ENCODE data around the gene LEPROT. TPM values are rescaled to one million over a fixed set of nuclear protein-coding genes. Genes with fewer than 3 reads are reported as not detected.
A peak's percentile ranks its signal among the peaks of the same experiment; 100 is the strongest.

The LEPROT gene
- total and polyA plus RNA-seq, 8 donors = 16.9 to 45.5 (median 30.3) TPM

- Histone ChIP-seq H3K27ac (no peak overlapping the region), H3K36me3 (no peaks in the 10 kb centered on the region), H3K4me3 (no peak overlapping the region), H3K9me3 (no peaks in the 10 kb centered on the region), H3K4me1 (no peaks in the 10 kb centered on the region), H3K27me3 (no peaks in the 10 kb centered on the region)
- no peak for ATAC-seq
- DNase-seq = no peak
- no peak for FAIRE-seq
- WGBS, 2 donors = 98 to 99% methylated on average over 7 of the region's 7 CpGs
- TF ChIP-seq CTCF (IDR thresholded peaks at IDR 0.05) = no peak
- intact Hi-C loops (cut with DNase I) = no loop called here
These were observed 28.0 kb upstream of the LEPROT start for GRCh38 chr1:65392497-65392896.

GRCh38 chr1:65393347-65393746 lies 27.1 kb upstream of the LEPROT start:
- WGBS, 2 donors = 91 to 98% methylated on average over 2 of the region's 2 CpGs
- H3K4me1 ChIP-seq = no peaks in the 10 kb centered on the region
- no peak overlapping the region for H3K4me3 ChIP-seq
- H3K27me3 ChIP-seq = no peaks in the 10 kb centered on the region
- H3K36me3 ChIP-seq = no peaks in the 10 kb centered on the region
- TF ChIP-seq CTCF (IDR thresholded peaks at IDR 0.05) = no peak
- ATAC-seq (peak in 1 of 4 donors; percentile 25), FAIRE-seq (no peak), DNase-seq (no peak)
- H3K9me3 ChIP-seq = no peaks in the 10 kb centered on the region
- intact Hi-C loops (cut with DNase I) = no loop called here
- H3K27ac ChIP-seq = no peak overlapping the region

GRCh38 chr1:65393928-65394327 lies 26.5 kb upstream of the LEPROT start:
- FAIRE-seq (no peak), DNase-seq (peak in 1 of 6 donors; percentile 20), ATAC-seq (peak; percentile 51 to 80 (median 76))
- Histone ChIP-seq H3K4me3 (no peak overlapping the region), H3K36me3 (no peaks in the 10 kb centered on the region), H3K9me3 (no peaks in the 10 kb centered on the region), H3K27ac (no peak overlapping the region), H3K4me1 (no peaks in the 10 kb centered on the region), H3K27me3 (no peaks in the 10 kb centered on the region)
- intact Hi-C loops (cut with DNase I) = no loop called here
- TF ChIP-seq CTCF (IDR thresholded peaks at IDR 0.05) = no peak
- 31 to 32% methylated on average over 1 of the region's 1 CpG for WGBS, 2 donors

DNA sequence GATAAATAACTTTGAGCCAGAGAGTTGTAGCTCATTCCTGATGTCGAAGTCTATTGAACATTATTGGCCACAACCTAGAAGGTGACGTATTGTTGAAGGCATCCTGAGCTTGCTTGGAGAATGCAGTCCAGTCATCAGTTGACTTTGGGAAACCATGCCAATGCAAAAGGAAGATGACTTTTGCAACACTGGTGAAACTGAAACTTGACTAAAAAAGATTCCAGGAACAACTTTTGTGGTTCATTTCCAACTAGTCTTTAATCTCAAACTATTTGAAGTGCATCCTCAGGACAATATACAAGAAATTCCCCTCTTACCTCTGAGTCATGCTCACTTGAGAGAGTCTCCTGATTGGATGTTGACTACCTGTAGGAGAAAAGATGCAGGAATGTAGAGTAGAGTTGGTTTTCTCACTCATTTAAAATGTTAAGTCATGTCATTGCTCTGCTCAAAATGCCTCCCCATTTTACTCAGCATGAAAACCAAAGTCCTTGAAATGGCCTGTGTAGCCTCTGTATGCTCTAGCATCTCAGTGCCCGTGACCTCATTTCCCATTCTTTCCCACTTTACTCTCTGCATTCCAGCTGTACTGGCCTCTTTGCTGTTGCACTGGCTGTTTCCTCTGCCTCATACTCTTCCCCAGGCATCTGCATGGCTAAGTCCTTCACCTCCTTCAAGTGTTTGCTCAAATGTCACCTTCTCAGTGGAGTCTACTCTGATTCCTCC lies 24.4 kb upstream of the LEPROT start:
- ATAC-seq (no peak), FAIRE-seq (no peak), DNase-seq (no peak)
- Histone ChIP-seq H3K4me1 (no peaks in the 10 kb centered on the region), H3K4me3 (no peak overlapping the region), H3K36me3 (no peaks in the 10 kb centered on the region), H3K27ac (no peak overlapping the region), H3K27me3 (no peaks in the 10 kb centered on the region), H3K9me3 (no peaks in the 10 kb centered on the region)
- intact Hi-C loops (cut with DNase I) = no loop called here
- no peak for TF ChIP-seq CTCF (IDR thresholded peaks at IDR 0.05)
- 90 to 96% methylated on average over 3 of the region's 3 CpGs for WGBS, 2 donors

DNA sequence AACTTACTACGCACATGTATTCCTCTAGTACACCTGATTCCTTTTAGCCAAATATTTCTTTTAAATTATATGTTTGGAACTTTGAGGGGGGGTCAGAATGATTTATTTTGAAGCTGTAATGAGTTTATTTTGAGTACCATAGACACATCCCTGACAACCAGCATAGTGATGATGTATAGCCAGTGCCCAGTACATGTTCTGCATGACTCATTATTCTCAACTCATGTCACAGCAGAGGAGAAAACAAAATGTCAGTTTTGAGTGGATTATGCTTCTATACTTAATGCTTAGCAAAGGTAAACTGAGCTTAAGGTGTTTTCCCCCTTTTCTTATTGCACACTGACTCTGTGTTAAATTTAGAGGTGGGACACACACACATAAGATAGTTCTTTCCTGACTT lies 22.4 kb upstream of the LEPROT start:
- 98 to 100% methylated on average over 1 of the region's 1 CpG for WGBS, 2 donors
- FAIRE-seq (no peak), ATAC-seq (no peak), DNase-seq (no peak)
- intact Hi-C loops (cut with DNase I) = no loop called here
- Histone ChIP-seq H3K4me1 (no peaks in the 10 kb centered on the region), H3K27ac (no peak overlapping the region), H3K4me3 (no peak overlapping the region), H3K9me3 (no peaks in the 10 kb centered on the region), H3K27me3 (no peaks in the 10 kb centered on the region), H3K36me3 (no peaks in the 10 kb centered on the region)
- TF ChIP-seq CTCF (IDR thresholded peaks at IDR 0.05) = no peak

All from pancreas (tissue), 10 donors.